ENCODE measurements around the gene TMA16.

Gene TMA16

DNA sequence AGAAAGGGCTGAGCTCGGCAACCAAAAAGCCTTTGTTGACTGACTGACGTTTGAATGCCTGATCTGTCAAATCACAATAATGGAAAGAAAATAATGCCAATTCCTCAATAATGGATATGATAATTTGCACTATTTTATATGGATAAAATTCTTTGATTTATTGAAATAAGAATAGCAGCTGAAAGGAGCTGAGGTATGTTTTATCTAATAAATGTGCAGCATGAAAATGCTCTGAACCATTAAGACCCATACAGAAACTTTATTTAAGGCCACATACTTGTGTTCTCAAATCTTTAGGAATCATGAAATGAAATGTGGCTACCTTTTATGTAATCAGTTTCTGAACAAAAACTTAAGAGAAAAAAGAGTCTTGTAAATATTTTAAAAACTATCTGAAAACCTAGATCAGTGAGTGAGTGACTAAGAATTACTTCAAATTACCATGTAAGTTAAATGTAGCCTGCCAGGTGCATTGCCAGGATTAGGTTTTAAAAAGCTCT is 69.8 kb downstream of the TMA16 start:
- DNase-seq = no peak

- DNase-seq = no peak
Measured at GRCh38 chr4:163565226-163566135, 71.0 kb downstream of the TMA16 start.

- DNase-seq = no peak
Measured at GRCh38 chr4:163566257-163566796, 71.8 kb downstream of the TMA16 start.

- DNase-seq = no peak
Measured at GRCh38 chr4:163568843-163569242, 74.4 kb downstream of the TMA16 start.

All from suppressor macrophage treated with lipopolysaccharide for 1 hour (primary cell).